GM12874 (cell line): ENCODE measurements around the gene CCNE1.

Experiments used
- TF ChIP-seq, protein P1 (sequence below): IDR thresholded peaks from 2 replicates; pipeline ENCODE4 v1.5.1; 2011; ENCODE audit warnings: low read depth, mild to moderate bottlenecking, control low read depth, low read length, moderate library complexity; ENCODE audit not compliant: insufficient read depth

The CCNE1 gene

DNA sequence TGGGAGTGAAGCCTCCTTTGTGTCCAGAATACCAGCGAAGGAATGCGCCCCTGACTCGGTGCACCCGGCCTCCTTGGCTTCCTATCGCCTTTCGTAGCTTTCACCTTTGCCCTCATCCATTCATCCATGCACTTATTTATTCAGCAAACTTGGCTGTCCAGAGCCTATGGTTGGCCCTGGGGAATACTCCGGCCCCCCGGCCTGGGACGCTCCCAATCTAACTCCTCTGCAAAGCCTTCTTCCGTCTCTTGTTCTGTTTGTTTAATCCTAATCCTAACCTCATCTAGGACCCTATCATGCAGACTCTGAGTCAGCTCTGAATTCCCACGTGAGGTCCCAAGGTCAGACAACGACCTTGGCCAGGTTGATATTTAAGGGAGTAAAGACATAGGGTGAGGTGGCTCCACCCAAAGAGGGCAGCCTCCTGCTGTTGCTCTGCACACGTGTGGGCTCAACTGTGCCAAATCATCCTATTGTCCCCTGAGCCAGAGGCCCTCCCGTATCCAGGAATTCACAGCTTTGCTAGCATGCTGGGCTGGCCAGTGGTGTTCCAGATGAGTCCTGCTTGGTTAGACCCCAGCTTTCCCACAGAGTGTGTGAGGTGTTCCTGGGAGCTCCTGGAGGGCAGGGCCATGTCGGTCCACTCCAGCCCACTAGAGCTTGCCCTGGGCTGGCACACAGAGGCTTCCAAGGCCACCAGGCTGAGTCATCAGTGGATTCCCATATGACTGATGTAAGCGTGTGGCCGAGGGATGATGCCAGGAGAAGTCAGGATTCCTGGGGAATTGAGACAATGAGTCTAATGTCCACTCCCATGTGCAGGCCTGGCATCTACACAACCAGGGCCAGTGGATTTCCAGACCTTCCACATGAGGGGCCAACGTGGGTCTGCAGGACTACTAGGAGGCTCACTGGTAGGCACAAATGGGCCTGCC is 6.5 kb upstream of the CCNE1 start:
- TF ChIP-seq, protein P1, sequence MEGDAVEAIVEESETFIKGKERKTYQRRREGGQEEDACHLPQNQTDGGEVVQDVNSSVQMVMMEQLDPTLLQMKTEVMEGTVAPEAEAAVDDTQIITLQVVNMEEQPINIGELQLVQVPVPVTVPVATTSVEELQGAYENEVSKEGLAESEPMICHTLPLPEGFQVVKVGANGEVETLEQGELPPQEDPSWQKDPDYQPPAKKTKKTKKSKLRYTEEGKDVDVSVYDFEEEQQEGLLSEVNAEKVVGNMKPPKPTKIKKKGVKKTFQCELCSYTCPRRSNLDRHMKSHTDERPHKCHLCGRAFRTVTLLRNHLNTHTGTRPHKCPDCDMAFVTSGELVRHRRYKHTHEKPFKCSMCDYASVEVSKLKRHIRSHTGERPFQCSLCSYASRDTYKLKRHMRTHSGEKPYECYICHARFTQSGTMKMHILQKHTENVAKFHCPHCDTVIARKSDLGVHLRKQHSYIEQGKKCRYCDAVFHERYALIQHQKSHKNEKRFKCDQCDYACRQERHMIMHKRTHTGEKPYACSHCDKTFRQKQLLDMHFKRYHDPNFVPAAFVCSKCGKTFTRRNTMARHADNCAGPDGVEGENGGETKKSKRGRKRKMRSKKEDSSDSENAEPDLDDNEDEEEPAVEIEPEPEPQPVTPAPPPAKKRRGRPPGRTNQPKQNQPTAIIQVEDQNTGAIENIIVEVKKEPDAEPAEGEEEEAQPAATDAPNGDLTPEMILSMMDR, result no peak

DNA sequence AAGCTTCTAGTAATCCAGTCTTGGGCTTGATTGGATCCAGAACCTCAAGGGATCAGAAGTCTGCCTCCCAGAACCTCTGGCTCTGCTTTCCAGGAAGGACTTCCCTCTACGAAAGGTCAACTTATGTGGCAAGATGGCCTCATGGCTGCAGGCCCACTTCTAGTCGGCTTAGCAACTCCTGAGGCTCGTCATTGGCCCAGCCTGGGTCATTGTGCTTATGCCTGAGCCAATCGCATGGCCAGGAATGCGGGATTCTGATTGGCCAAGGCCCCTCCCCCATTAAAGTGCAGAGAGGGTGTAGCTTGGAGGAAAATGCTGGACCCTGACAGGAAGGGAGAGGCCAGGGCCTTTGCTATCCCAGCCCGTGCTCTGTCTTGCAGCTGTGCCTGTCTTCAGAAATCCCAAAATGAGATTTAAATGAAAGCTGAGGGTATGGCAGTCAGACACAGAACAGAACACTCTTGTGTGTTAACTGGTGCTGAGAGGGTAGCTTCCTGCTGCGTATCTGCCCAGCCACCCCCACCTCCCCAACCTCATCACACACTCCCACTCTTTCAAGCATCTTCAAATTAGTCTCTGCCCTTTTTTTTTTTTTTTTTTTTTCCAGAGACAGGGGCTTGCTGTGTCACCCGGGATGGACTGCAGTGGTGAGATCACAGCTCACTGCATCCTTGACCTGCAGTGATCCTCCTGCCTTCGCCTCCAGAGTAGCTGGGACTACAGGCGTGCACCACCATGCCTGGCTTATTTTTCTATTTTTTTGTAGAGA is 5.5 kb upstream of the CCNE1 start:
- TF ChIP-seq, protein P1, result no peak

DNA sequence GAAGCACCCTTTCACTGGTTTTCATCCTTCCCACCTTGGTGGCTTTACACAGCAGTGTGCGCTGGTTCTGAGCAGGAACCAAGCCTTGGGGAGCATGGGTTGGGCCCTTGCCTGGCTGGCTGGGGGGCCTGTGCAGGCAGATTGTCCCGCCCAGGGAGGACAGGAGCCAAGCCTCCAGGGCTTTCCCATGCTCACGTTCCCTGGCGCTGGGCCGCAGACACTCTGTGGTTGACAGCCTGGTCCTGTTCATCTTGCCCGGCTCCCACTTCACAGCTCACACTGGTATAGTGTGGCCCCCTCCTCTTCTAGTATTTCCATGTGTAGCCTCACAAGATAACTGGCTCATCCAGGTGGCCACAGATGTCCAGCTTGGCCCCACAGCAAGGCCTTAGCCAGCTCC is 4.6 kb upstream of the CCNE1 start:
- TF ChIP-seq, protein P1, result no peak

DNA sequence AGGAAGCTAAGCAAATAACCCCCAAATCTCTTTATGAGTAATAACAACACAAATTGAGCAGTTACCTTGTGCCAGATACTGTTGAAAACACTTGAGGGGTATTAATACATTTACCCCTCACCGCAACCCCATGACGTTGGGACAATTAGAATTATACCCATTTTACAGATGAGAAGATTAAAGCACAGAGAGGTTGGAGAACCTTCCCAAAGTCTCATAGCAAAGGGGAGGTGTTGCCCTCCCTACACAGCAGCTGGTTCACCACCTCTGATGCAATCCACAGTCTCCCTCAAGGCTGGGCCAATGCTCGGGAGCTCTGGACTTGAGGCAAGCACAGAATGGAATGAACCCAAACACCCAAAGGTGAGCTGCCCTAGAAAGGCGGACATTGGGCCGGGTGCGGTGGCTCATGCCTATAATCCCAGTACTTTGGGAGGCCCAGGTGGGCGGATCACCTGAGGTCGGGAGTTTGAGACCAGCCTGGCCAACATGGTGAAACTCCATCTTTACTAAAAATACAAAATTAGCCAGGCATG is 3.9 kb upstream of the CCNE1 start:
- TF ChIP-seq, protein P1, result no peak

DNA sequence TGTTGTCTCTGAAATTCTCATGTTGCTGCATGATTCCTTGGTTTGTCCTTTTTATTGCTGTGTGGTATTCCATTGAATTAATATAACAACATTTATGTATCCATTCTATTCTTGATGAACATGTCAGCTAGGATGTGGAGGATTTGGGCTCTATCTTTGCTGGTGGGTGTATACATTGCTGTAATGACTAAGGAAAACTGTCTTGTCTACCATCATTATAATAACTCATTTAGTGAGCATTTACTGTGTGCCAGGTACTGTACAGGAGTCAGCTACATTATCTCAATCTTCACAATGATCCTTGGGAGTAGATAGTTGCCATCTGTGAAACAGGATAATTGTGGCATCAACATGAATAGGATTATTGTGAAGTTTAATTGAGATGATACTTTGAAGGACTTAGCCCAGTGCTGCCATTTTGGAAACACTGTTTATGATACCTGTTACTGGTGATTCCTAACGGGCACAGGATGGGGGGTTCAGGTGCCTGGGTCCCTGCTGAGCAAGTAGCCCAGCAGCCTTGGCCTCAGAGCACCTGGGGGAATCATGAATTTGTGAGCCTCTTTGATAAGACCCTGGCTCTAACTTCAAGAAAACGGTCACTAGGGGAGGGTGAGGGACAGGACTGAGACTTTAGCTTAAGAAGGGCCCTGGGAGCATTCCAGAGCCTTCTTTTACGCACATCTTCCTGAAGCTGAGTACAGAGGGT is 1.8 kb upstream of the CCNE1 start:
- TF ChIP-seq, protein P1, result no peak

DNA sequence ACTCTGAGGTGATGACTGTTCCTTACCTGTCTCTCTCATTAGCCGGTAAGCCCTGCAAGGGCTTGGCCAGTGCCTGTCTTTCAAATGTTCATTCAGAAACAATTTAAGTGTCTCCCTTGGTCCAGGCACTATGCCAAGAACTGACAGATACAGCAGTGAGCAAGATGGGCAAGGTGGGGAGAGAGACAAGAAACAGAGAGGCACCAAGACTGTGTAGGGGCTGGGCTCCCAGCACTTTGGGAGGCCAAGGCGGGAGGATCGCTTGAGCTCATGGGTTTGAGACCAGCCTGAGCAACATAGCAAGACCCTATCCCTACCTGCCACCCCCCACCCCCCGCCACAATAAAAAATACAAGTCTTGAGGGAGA is 1.3 kb upstream of the CCNE1 start:
- TF ChIP-seq, protein P1, result no peak
